Esophagus muscularis mucosa (tissue), 4 donors: ENCODE results near the gene PPP4R4. TPM values are rescaled to one million over a fixed set of nuclear protein-coding genes. Genes with fewer than 3 reads are reported as not detected.
"Not testable (repeated sequence)": the region's sequence is repeated elsewhere in the genome, so short reads cannot be mapped to it uniquely, and the experiment has no call there.

Experiments
- DNase-seq: peaks from one replicate; pipeline ENCODE4 v3.0.0-alpha.2; 2017; ENCODE audit errors: extremely low spot score
- H3K27ac ChIP-seq, 4 donors: fragments of 200-600 bp; sonication (generic); replicated peaks in 1 of 4; 1 replicate in 3 of 4; 2 replicates in 1 of 4; pipeline ENCODE4 v1.5.1; 2016 to 2019; ENCODE audit warnings: mild to moderate bottlenecking in 1 of 4
- H3K27me3 ChIP-seq, 4 donors: fragments of 200-600 bp; sonication (generic); one replicate each; pipeline versions ENCODE4 v1.5.1 to v1.6.0; 2016 to 2019
- H3K36me3 ChIP-seq, 4 donors: fragments of 200-600 bp; sonication (generic); one replicate each; pipeline ENCODE4 v1.5.1; 2016 to 2019
- H3K4me1 ChIP-seq, 4 donors: fragments of 200-600 bp; sonication (generic); one replicate each; pipeline ENCODE4 v1.5.1; 2016 to 2019
- H3K4me3 ChIP-seq, 4 donors: fragments of 200-600 bp; sonication (generic); 1 replicate in 2 of 4; 2 replicates in 2 of 4; pipeline ENCODE4 v1.5.1; 2016 to 2019; ENCODE audit warnings: mild to moderate bottlenecking in 4 of 4, moderate library complexity in 1 of 4
- H3K9me3 ChIP-seq, 4 donors: fragments of 200-600 bp; sonication (generic); 1 replicate in 3 of 4; 2 replicates in 1 of 4; pipeline ENCODE4 v1.5.1; 2016 to 2019
- EP300 ChIP-seq: sonication (generic); formaldehyde crosslinking; IDR thresholded peaks from one replicate; pipeline ENCODE4 v1.6.1; 2017; ENCODE audit warnings: antibody characterized with exemption
- POLR2A ChIP-seq: fragments of 450-650 bp; IDR thresholded peaks from one replicate; pipeline ENCODE4 v1.6.1; 2017; ENCODE audit warnings: antibody characterized with exemption, moderate library complexity, mild to moderate bottlenecking, low read depth
- POLR2AphosphoS5 ChIP-seq, 2 donors: sonication (generic); formaldehyde crosslinking; IDR thresholded peaks; one replicate each; pipeline ENCODE4 v1.6.1; 2017; ENCODE audit warnings: antibody characterized with exemption in 2 of 2
- WGBS: methylation state at CpG from one replicate; pipeline ENCODE4 v1.1.5; 2018; 5-methylcytosine and 5-hydroxymethylcytosine counted together
- intact Hi-C: fragments of 100-400 bp; cut with DNase I; formaldehyde crosslinking; loops from one replicate; pipeline ENCODE4 v1.15.1; 2023
- total RNA-seq, 4 donors: library from RNA; depleted of rRNA; stranded (reverse); fragments of >200 nt; gene quantifications; one replicate each; pipeline versions ENCODE4 v1.1.0 to v1.2.1, GENCODE V29; 2016
- TF ChIP-seq, protein P1 (sequence below), 3 experiments: fragments of 200-600 bp in 2 of 3; fragments of 450-650 bp in 1 of 3; sonication (generic) in 2 of 3; IDR thresholded peaks; one replicate each; pipeline ENCODE4 v1.5.1; 2017 to 2019; ENCODE audit warnings: antibody characterized with exemption in 3 of 3, mild to moderate bottlenecking in 2 of 3, moderate library complexity in 1 of 3

The PPP4R4 gene
- total RNA-seq, 4 donors from 2014 or later: 0.19 to 0.83 (median 0.34) TPM; not detected in 1

DNA sequence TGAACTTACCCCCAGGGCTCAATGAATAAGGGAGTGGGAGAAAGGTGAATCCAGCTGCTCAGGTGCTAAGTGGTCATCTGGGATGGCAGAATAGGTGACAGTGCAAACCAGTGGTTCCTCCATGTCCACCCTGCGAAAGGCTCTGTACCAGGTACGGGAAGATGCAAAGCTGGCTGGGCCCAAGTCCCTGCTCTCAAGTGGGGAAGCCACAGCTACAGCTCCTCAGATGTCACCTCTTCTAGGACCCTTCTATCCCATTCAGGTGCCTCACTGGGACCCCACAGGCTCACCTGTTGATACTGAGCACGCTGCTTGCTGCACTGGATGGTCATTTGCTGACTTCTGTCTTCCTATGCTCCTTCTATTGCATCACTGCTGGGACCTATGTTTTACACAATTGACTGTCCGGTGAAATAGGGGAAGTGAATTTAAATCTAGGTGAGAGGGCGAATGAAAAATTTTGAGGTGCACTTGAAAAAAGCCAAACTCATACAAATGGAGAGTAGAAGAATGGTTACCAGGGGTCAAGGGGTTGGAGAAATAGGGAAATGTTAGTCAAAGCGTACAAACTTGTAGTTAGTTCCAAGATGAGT is 20.3 kb upstream of the PPP4R4 start:
- Histone ChIP-seq H3K4me3 (no peak overlapping the region), H3K27ac (no peak overlapping the region), H3K36me3 (no peaks in the 10 kb centered on the region), H3K27me3 (no peaks in the 10 kb centered on the region), H3K9me3 (no peaks in the 10 kb centered on the region), H3K4me1 (no peaks in the 10 kb centered on the region)
- TF ChIP-seq, protein P1, sequence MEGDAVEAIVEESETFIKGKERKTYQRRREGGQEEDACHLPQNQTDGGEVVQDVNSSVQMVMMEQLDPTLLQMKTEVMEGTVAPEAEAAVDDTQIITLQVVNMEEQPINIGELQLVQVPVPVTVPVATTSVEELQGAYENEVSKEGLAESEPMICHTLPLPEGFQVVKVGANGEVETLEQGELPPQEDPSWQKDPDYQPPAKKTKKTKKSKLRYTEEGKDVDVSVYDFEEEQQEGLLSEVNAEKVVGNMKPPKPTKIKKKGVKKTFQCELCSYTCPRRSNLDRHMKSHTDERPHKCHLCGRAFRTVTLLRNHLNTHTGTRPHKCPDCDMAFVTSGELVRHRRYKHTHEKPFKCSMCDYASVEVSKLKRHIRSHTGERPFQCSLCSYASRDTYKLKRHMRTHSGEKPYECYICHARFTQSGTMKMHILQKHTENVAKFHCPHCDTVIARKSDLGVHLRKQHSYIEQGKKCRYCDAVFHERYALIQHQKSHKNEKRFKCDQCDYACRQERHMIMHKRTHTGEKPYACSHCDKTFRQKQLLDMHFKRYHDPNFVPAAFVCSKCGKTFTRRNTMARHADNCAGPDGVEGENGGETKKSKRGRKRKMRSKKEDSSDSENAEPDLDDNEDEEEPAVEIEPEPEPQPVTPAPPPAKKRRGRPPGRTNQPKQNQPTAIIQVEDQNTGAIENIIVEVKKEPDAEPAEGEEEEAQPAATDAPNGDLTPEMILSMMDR (IDR thresholded peaks at IDR 0.05): no peak
- no peak for TF ChIP-seq EP300
- TF ChIP-seq POLR2A: no peak
- no peak for TF ChIP-seq POLR2AphosphoS5 (IDR thresholded peaks at IDR 0.05)
- 87% methylated on average over 6 of the region's 6 CpGs for WGBS
- peak; percentile 83 for DNase-seq
- intact Hi-C loops: no loop called here

GRCh38 chr14:94156143-94156542 is 18.0 kb upstream of the PPP4R4 start:
- intact Hi-C loops, H3K4me1 ChIP-seq, H3K27ac ChIP-seq, H3K9me3 ChIP-seq, H3K4me3 ChIP-seq, H3K36me3 ChIP-seq, H3K27me3 ChIP-seq: not testable (repeated sequence)
- WGBS: 85% methylated on average over 1 of the region's 1 CpG
- DNase-seq: peak; percentile 55

- intact Hi-C loops: no loop called here
- no peaks in the 10 kb centered on the region for H3K36me3 ChIP-seq
- H3K27ac ChIP-seq: no peak overlapping the region
- H3K4me1 ChIP-seq: peaks cover 0 to 5% (median 1%) of the 10 kb centered on the region in 4 donors
- H3K9me3 ChIP-seq: no peaks in the 10 kb centered on the region
- TF ChIP-seq POLR2A (no peak), POLR2AphosphoS5 (IDR thresholded peaks at IDR 0.05) (no peak), EP300 (no peak)
- TF ChIP-seq, protein P1 (IDR thresholded peaks at IDR 0.05): no peak
- H3K27me3 ChIP-seq: no peaks in the 10 kb centered on the region
- no peak for DNase-seq
- no peak overlapping the region for H3K4me3 ChIP-seq
These were observed 16.9 kb upstream of the PPP4R4 start for GRCh38 chr14:94157197-94157596.

GRCh38 chr14:94158239-94158883 is 15.8 kb upstream of the PPP4R4 start:
- intact Hi-C loops: no loop called here
- DNase-seq: peak; percentile 60
- TF ChIP-seq POLR2A: no peak
- TF ChIP-seq EP300: no peak
- TF ChIP-seq, protein P1 (IDR thresholded peaks at IDR 0.05): no peak
- TF ChIP-seq POLR2AphosphoS5 (IDR thresholded peaks at IDR 0.05): no peak
- H3K4me1 ChIP-seq: peaks cover 0 to 7% (median 2%) of the 10 kb centered on the region in 4 donors
- H3K27ac ChIP-seq: no peak overlapping the region
- no peaks in the 10 kb centered on the region for H3K27me3 ChIP-seq
- H3K9me3 ChIP-seq: no peaks in the 10 kb centered on the region
- 66% methylated on average over 10 of the region's 10 CpGs for WGBS
- H3K4me3 ChIP-seq: no peak overlapping the region
- no peaks in the 10 kb centered on the region for H3K36me3 ChIP-seq

DNA sequence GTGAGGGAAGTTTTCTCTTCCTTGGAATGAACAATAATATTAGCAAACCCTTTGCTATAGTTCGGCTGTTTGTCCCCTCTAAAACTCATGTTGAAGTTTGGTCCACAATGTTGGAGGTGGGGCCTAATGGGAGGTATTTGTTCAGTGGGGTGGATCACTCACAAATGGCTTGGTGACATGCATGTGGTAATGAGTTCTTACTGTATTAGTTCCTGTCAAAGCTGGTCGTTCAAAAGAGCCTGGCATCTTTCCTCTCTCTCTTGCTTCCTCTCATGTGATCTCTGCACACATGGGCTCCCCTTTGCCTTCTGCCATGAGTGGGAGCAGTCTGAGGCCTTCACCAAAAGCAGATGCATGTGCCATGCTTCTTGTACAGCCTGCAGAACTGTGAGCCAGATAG is 13.1 kb upstream of the PPP4R4 start:
- intact Hi-C loops: no loop called here
- Histone ChIP-seq H3K27ac (no peak overlapping the region), H3K9me3 (no peaks in the 10 kb centered on the region), H3K27me3 (peaks cover 0 to 19% (median 0%) of the 10 kb centered on the region in 4 donors), H3K36me3 (no peaks in the 10 kb centered on the region), H3K4me1 (peaks cover 0 to 12% (median 7%) of the 10 kb centered on the region in 4 donors), H3K4me3 (no peak overlapping the region)
- WGBS: 52% methylated on average over 2 of the region's 2 CpGs
- TF ChIP-seq POLR2A: no peak
- no peak for DNase-seq

DNA sequence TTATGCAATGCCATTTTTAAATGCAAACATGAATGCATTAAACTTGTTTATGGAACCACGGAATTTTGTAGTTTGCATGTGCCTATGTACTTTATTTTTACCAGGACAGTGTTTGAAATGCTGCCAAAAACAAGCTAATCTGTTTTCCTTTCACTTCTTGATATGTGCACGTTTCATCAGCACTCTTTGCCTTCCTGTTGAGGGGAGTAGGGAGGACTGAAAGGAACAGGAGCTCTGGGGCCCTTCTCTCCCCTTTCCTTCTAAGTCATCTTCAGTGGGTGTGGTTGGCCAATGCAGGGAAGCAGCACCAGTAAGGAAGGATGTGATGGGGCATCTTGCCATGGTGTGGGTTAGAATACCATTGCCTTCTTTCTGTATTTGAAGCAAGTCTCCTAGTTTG is 12.1 kb upstream of the PPP4R4 start:
- intact Hi-C loops: no loop called here

More for the DNA sequence above, 12.1 kb upstream of the PPP4R4 start:
- WGBS: 15% methylated on average over 2 of the region's 2 CpGs
- H3K27me3 ChIP-seq: peaks cover 0 to 26% (median 0%) of the 10 kb centered on the region in 4 donors
- H3K4me1 ChIP-seq: peaks cover 0 to 12% (median 7%) of the 10 kb centered on the region in 4 donors
- TF ChIP-seq EP300 (no peak), POLR2AphosphoS5 (IDR thresholded peaks at IDR 0.05) (no peak), POLR2A (no peak)
- TF ChIP-seq, protein P1 (IDR thresholded peaks at IDR 0.05): no peak
- H3K4me3 ChIP-seq: no peak overlapping the region
- no peaks in the 10 kb centered on the region for H3K9me3 ChIP-seq
- no peak for DNase-seq
- no peaks in the 10 kb centered on the region for H3K36me3 ChIP-seq
- H3K27ac ChIP-seq: no peak overlapping the region
